ENCODE measurements around the gene EVA1A.
A peak's percentile ranks its signal among the peaks of the same experiment; 100 is the strongest.

DNA sequence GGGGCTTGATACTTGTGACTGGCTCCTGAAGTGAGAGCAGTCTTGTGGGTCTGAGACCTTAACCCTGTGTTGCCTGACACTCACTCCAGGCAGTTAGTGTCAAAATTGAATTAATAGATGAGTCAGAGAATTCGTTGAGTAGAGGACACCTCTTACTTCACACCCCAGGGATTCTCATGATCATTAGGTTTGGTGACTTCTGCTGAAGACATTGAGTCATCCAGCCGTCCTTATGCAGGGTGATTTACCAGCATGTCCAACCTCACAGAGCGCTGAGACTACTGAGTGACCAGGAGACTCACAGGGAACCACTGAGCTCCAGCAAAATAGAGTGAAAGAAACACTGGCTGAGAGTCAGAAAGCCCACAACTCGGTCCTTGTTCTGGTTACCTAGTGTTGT, 36.0 kb upstream of the EVA1A start:
- TF ChIP-seq ESRRA (IDR thresholded peaks at IDR 0.05; ENCODE audit: borderline replicate concordance, low read length) (no peak), REST (IDR thresholded peaks at IDR 0.05) (no peak), POLR2A (IDR thresholded peaks at IDR 0.05; ENCODE audit: low read length) (no peak), ZFP36 (IDR thresholded peaks at IDR 0.05; ENCODE audit: borderline replicate concordance, partially characterized antibody) (no peak), EP300 (IDR thresholded peaks at IDR 0.05) (no peak), ELK1 (IDR thresholded peaks at IDR 0.05; ENCODE audit: low read depth, low read length) (no peak), CHD4 (IDR thresholded peaks at IDR 0.05; ENCODE audit: borderline replicate concordance) (no peak), SMC3 (IDR thresholded peaks at IDR 0.05) (no peak), FOSL2 (IDR thresholded peaks at IDR 0.05) (no peak), FOSL2 (CRISPR knock-in tag; IDR thresholded peaks at IDR 0.05) (0 out of 2 replicates have a peak, but pooled peaks have one; percentile 45), USF2 (IDR thresholded peaks at IDR 0.05) (no peak), NFE2L2 (conservative IDR thresholded peaks at IDR 0.05; ENCODE audit: low read length) (no peak), RFX5 (IDR thresholded peaks at IDR 0.05) (no peak)
- TF ChIP-seq, protein P1, sequence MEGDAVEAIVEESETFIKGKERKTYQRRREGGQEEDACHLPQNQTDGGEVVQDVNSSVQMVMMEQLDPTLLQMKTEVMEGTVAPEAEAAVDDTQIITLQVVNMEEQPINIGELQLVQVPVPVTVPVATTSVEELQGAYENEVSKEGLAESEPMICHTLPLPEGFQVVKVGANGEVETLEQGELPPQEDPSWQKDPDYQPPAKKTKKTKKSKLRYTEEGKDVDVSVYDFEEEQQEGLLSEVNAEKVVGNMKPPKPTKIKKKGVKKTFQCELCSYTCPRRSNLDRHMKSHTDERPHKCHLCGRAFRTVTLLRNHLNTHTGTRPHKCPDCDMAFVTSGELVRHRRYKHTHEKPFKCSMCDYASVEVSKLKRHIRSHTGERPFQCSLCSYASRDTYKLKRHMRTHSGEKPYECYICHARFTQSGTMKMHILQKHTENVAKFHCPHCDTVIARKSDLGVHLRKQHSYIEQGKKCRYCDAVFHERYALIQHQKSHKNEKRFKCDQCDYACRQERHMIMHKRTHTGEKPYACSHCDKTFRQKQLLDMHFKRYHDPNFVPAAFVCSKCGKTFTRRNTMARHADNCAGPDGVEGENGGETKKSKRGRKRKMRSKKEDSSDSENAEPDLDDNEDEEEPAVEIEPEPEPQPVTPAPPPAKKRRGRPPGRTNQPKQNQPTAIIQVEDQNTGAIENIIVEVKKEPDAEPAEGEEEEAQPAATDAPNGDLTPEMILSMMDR (IDR thresholded peaks at IDR 0.05), result no peak
- TF ChIP-seq, protein P2, sequence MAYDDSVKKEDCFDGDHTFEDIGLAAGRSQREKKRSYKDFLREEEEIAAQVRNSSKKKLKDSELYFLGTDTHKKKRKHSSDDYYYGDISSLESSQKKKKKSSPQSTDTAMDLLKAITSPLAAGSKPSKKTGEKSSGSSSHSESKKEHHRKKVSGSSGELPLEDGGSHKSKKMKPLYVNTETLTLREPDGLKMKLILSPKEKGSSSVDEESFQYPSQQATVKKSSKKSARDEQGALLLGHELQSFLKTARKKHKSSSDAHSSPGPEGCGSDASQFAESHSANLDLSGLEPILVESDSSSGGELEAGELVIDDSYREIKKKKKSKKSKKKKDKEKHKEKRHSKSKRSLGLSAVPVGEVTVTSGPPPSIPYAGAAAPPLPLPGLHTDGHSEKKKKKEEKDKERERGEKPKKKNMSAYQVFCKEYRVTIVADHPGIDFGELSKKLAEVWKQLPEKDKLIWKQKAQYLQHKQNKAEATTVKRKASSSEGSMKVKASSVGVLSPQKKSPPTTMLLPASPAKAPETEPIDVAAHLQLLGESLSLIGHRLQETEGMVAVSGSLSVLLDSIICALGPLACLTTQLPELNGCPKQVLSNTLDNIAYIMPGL (CRISPR knock-in tag; IDR thresholded peaks at IDR 0.05; ENCODE audit: borderline replicate concordance), result no peak
